ENCODE results near the gene ZFR. TPM values are rescaled to one million over a fixed set of nuclear protein-coding genes. Genes with fewer than 3 reads are reported as not detected.

ZFR gene
- total RNA-seq, 3 donors from 2014 or later: 44.0 to 73.3 (median 44.7) TPM

DNA sequence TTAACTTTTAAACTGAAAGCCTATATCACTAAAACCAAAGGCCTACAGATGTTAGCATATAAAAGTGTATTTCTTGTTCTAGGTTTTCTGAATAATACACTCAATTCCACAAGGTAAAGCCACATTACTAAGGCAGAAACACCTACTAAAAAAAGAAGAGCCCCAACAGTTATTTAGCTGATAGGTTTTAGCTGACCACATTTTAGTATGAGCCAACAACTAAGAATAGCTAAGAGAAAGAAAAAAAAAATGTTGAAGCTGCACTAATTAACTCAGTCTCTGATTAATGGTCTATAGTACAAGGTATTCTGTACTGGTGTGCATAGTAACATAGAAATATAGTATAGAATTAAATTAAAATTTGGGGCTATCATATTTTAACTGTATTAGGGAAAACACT, 23.5 kb downstream of the ZFR start:
- Histone ChIP-seq H3K36me3 (ENCODE audit: low read depth) (peaks cover 3% of the 10 kb centered on the region), H3K9me3 (no peaks in the 10 kb centered on the region), H3K4me1 (ENCODE audit: low read depth) (no peaks in the 10 kb centered on the region), H3K4me3 (no peak overlapping the region)
- intact Hi-C loops (cut with DNase I, micrococcal nuclease): loop anchor here in 1 of 2 donors (10.0 kb wide), 1 partner anchor 174 kb away; no protein-coding TSS in a partner anchor
- TF ChIP-seq, protein P1, sequence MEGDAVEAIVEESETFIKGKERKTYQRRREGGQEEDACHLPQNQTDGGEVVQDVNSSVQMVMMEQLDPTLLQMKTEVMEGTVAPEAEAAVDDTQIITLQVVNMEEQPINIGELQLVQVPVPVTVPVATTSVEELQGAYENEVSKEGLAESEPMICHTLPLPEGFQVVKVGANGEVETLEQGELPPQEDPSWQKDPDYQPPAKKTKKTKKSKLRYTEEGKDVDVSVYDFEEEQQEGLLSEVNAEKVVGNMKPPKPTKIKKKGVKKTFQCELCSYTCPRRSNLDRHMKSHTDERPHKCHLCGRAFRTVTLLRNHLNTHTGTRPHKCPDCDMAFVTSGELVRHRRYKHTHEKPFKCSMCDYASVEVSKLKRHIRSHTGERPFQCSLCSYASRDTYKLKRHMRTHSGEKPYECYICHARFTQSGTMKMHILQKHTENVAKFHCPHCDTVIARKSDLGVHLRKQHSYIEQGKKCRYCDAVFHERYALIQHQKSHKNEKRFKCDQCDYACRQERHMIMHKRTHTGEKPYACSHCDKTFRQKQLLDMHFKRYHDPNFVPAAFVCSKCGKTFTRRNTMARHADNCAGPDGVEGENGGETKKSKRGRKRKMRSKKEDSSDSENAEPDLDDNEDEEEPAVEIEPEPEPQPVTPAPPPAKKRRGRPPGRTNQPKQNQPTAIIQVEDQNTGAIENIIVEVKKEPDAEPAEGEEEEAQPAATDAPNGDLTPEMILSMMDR (IDR thresholded peaks at IDR 0.05): no peak
- DNase-seq (no peak), ATAC-seq (no peak)

DNA sequence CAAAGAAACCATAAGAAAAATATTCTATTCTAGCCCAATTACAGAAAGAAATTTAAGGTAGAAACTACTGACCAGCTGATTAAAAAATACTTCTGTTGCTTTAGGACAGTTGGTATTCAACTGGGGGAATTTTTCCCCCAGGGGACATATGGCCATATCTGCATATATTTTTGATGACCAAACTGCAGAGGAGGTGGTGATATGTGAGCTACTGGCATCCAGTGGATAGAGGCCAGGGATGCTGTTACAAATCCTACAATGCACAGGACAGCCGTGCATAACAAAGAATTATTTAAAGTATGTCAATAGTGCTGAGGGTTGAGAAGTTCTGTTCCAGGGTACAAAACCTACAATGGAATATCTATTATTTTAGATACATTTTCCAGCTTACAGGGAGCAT, 24.0 kb downstream of the ZFR start:
- ATAC-seq (no peak), DNase-seq (no peak)
- Histone ChIP-seq H3K9me3 (no peaks in the 10 kb centered on the region), H3K36me3 (ENCODE audit: low read depth) (peaks cover 4% of the 10 kb centered on the region), H3K4me3 (no peak overlapping the region), H3K4me1 (ENCODE audit: low read depth) (no peaks in the 10 kb centered on the region)
- intact Hi-C loops (cut with DNase I, micrococcal nuclease): loop anchor here in 1 of 2 donors (10.0 kb wide), 1 partner anchor 174 kb away; no protein-coding TSS in a partner anchor
- TF ChIP-seq, protein P1 (IDR thresholded peaks at IDR 0.05): no peak

DNA sequence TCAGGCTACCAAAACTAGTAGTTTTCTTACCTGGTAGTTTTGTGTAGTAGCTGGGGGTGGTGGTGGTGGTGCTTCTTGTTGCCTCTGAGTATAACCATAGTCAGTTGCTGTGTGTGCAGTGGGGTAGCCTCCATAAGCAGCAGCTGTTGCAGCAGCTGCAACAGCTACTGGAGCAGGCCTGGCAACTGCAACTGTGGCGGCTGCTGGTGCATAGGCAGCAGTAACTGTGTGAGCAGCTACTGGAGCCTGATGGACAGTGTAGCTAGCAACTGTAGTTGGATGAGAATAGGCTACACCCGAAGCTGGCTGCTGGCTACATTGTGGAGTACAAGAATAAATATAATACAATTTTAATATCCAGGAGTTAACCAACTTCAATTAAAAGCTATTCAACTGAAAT, 24.7 kb downstream of the ZFR start:
- intact Hi-C loops (cut with DNase I, micrococcal nuclease): loop anchor here in 1 of 2 donors (10.0 kb wide), 1 partner anchor 175 kb away; no protein-coding TSS in a partner anchor
- Histone ChIP-seq H3K9me3 (no peaks in the 10 kb centered on the region), H3K36me3 (ENCODE audit: low read depth) (peaks cover 6% of the 10 kb centered on the region), H3K4me1 (ENCODE audit: low read depth) (no peaks in the 10 kb centered on the region), H3K4me3 (no peak overlapping the region)
- TF ChIP-seq, protein P1 (IDR thresholded peaks at IDR 0.05): no peak
- ATAC-seq (no peak), DNase-seq (no peak)

DNA sequence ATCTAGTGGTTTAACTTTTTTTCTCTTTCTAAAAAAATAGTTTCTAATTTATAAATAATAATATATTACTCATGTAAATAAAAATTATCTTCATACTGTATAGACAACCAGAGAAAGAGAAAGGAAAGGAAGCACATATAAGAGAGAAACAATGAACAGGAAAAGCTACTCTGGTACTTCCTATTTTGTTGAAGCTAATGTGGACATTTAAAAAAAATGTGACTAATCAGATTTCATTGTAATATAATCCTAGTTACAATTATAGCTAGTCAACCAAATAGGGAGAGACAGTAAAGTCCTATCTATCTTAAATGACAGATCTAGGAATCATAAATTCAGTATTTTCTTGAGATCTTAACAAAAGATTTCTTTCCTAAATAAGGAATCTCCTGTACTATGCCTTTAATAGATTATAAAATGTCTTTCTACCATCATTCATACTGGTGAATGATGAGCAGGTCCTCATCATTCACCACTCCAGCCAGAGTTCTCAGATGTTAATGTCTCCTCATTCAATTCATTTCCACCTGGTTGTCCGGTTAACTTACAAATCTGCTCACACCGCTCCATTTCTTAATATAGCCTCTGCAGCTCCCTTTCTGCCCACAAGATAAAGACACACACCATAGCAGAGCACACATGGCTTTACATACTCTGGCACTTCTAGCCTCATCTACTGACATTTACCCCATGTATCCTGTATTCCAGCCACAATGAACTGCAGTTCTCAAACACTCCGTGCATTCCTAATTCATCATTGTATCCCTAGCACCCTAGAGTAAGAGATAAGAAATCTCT, 30.9 kb downstream of the ZFR start:
- H3K4me1 ChIP-seq (ENCODE audit: low read depth): no peaks in the 10 kb centered on the region
- H3K4me3 ChIP-seq: no peak overlapping the region
- TF ChIP-seq, protein P1 (IDR thresholded peaks at IDR 0.05): no peak
- intact Hi-C loops (cut with DNase I, micrococcal nuclease): no loop called here
- DNase-seq: no peak
- ATAC-seq: no peak
- H3K36me3 ChIP-seq (ENCODE audit: low read depth): peaks cover 3% of the 10 kb centered on the region
- H3K9me3 ChIP-seq: no peaks in the 10 kb centered on the region

DNA sequence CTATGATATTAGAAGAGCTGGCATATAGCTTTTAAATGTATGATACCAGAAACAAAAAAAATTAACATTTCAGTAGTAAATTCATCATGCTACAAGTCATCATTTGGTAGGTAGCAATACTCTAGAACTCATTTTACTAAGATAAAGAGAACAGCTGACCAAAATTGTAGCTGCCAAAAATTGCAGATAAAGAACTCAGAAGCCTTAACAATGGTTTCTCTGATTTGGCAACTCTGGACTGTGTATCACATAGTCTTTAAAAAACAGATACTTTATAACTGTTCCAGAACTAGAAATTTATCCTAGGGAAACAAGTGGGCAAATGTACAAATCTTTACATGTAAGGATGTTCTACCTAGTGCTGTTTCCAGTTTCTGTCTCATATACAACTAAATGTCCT, 33.9 kb downstream of the ZFR start:
- Histone ChIP-seq H3K4me3 (no peak overlapping the region), H3K36me3 (ENCODE audit: low read depth) (peaks cover 3% of the 10 kb centered on the region), H3K4me1 (ENCODE audit: low read depth) (no peaks in the 10 kb centered on the region), H3K9me3 (no peaks in the 10 kb centered on the region)
- ATAC-seq (no peak), DNase-seq (no peak)
- TF ChIP-seq, protein P1 (IDR thresholded peaks at IDR 0.05): no peak
- intact Hi-C loops (cut with DNase I, micrococcal nuclease): no loop called here
